ENCODE results near the gene SCAI.

- TF ChIP-seq POLR2AphosphoS5 (IDR thresholded peaks at IDR 0.05; ENCODE audit: low read depth, low read length), result no peak
- TF ChIP-seq POLR2A (IDR thresholded peaks at IDR 0.05; ENCODE audit: low read depth, low read length), result no peak
These were observed 67.3 kb downstream of the SCAI start for GRCh38 chr9:125075997-125076396.

Measured in GM12892 (cell line).